GM10248 (cell line): ENCODE measurements around the gene PLG.
A peak's percentile ranks its signal among the peaks of the same experiment; 100 is the strongest.

Source experiments
- CTCF ChIA-PET: fragments of 300-600 bp; sonication (Branson Sonifier 250); formaldehyde crosslinking; extraction: SDS; loops from one replicate; lab custom pipeline; 2021; ENCODE audit warnings: antibody characterized with exemption; lab: Yijun Ruan, JAX
- POLR2A ChIA-PET: fragments of 350-650 bp; sonication (Branson Sonifier 250); formaldehyde crosslinking; extraction: SDS; loops from one replicate; lab custom pipeline; 2020; ENCODE audit warnings: antibody characterized with exemption; lab: Yijun Ruan, JAX
- DNase-seq: peaks from one replicate; pipeline ENCODE4 v3.0.0; 2012; ENCODE audit errors: extremely low spot score
- CTCF ChIP-seq: IDR thresholded peaks from 2 replicates; pipeline ENCODE4 v1.5.1; 2012; ENCODE audit warnings: mild to moderate bottlenecking, low read depth; ENCODE audit errors: extremely low read depth, missing control alignments, control extremely low read depth

The PLG gene

GRCh38 chr6:160756871-160757270, 54.8 kb downstream of the PLG start:
- TF ChIP-seq CTCF, result no peak
- no peak for DNase-seq
- ChIA-PET CTCF (interaction anchor here (2.0 to 2.7 kb wide), 2 partner anchors 10 to 617 kb away, joined by 5 to 11 read pairs; no protein-coding TSS in a partner anchor), POLR2A (no interaction called here)

GRCh38 chr6:160764847-160765246, 62.8 kb downstream of the PLG start:
- no peak for TF ChIP-seq CTCF
- POLR2A ChIA-PET, result no interaction called here
- DNase-seq, result no peak
- CTCF ChIA-PET, result interaction anchor here (0.7 to 7.9 kb wide), 5 partner anchors 10 to 175 kb away, joined by 3 to 49 read pairs (median 4); no protein-coding TSS in a partner anchor

GRCh38 chr6:160765412-160765811, 63.4 kb downstream of the PLG start:
- POLR2A ChIA-PET, result no interaction called here
- CTCF ChIA-PET, result interaction anchor here (0.7 to 7.9 kb wide), 6 partner anchors 10 to 606 kb away, joined by 3 to 49 read pairs (median 8); no protein-coding TSS in a partner anchor
- DNase-seq, result no peak
- no peak for TF ChIP-seq CTCF

- DNase-seq, result no peak
- CTCF ChIA-PET, result interaction anchor here (1.1 to 7.9 kb wide), 12 partner anchors 8 to 605 kb away, joined by 3 to 49 read pairs (median 8); no protein-coding TSS in a partner anchor
- POLR2A ChIA-PET, result no interaction called here
- TF ChIP-seq CTCF, result no peak
Measured at GRCh38 chr6:160766657-160766988, 64.6 kb downstream of the PLG start.

- TF ChIP-seq CTCF, result peak; percentile 85
- CTCF ChIA-PET, result interaction anchor here (0.9 to 7.9 kb wide), 19 partner anchors 9 to 605 kb away, joined by 3 to 49 read pairs (median 4); no protein-coding TSS in a partner anchor
- DNase-seq, result peak; percentile 75
- POLR2A ChIA-PET, result no interaction called here
Measured at GRCh38 chr6:160766989-160767646, 65.1 kb downstream of the PLG start.

GRCh38 chr6:160767647-160768019, 65.6 kb downstream of the PLG start:
- ChIA-PET POLR2A (no interaction called here), CTCF (interaction anchor here (0.9 to 7.9 kb wide), 18 partner anchors 8 to 604 kb away, joined by 3 to 49 read pairs (median 4); no protein-coding TSS in a partner anchor)
- no peak for TF ChIP-seq CTCF
- no peak for DNase-seq
